Hindlimb muscle (tissue), 1 donor: Measurements from ENCODE around the gene PPIL1. TPM values are rescaled to one million over a fixed set of nuclear protein-coding genes. Genes with fewer than 3 reads are reported as not detected.
"Not testable (repeated sequence)": the region's sequence is repeated elsewhere in the genome, so short reads cannot be mapped to it uniquely, and the experiment has no call there.

Source experiments
- DNase-seq: peaks from one replicate; pipeline ENCODE4 v3.0.0-alpha.2; 2013
- polyA plus RNA-seq: library from polyadenylated mRNA; unstranded; fragments of 120-200 nt; gene quantifications from one replicate; pipeline ENCODE4 v1.2.1, GENCODE V29; 2013; ENCODE audit not compliant: insufficient read length

Gene PPIL1
- polyA plus RNA-seq, 1 donor, result 28.8 TPM

DNA sequence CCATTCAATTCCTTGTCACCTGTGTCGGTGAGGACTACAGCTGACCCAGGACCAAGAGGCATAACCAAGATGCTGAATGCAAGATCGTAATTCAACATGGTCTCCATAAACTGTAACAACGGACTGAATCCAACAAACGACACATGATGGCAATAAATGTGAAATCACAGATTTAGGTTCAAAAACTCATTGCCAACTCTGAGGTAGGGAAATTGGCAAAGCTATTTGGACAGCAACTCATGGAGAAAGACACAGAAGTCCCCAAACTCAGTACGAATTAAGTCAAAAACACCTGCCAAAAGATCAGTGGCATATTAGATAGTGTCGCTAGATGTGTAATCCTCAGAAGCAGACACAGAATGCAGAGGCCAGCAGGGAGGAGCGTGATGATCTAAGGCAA is 60.4 kb downstream of the PPIL1 start:
- no peak for DNase-seq

DNA sequence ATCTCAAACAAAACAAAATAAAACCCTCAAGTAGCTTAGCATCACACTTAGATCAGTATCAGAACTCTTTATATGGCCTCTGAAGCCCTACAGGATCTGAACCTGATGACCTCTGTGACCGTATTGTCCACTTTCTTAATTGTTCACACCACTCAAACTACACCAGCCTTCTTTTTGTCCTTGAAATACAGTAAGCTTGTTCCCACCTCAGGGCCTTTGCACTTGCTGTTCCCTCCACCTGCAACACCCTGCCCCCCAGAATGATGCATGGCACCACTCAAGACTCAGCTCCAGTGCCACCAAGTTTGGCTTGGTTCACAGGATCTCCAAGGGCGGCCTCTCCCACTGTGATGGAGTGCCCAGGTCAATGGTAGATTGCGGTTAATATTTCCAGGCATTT is 61.1 kb downstream of the PPIL1 start:
- DNase-seq, result no peak

DNA sequence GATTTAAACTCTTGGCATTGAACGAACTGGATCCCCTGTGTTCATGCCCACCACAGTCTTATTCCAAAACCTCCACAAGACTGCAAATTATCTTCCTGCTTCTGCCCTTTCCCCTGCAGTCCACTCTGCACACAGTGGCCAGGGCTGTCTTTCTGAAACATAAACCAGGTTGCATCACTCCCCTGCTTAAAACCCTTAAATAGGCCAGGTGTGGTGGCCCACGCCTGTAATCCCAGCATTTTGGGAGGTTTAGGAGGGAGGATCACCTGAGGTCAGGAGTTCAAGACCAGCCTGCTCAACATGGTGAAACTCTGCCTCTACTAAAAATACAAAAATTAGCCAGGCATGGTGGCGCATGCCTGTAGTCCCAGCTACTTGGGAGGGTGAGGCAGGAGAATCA is 61.6 kb downstream of the PPIL1 start:
- DNase-seq, result not testable (repeated sequence)

- DNase-seq, result no peak
Observed at GRCh38 chr6:36809941-36810803, 64.4 kb downstream of the PPIL1 start.

- DNase-seq, result no peak
Observed at GRCh38 chr6:36809156-36809555, 65.4 kb downstream of the PPIL1 start.

DNA sequence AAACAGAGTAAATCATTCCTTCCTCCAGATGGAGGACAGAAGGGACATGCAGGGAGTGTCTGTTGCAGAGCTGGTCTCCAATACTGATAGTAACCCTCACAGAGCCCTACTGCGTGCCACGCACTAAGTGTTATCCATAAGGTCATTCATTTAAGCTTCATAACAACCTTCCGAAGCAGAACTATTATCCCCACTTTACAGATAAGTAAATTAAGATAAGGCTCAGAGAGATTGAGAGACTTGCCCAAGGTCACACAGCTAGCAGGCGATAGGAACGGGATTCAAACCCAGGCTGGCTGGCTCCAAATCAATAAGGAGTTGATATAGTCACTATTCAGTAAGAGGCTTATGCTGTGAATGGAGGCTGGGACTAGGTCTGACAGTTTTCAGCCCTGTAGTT is 66.0 kb downstream of the PPIL1 start:
- no peak for DNase-seq

- DNase-seq, result no peak
Observed at GRCh38 chr6:36807750-36808149, 66.9 kb downstream of the PPIL1 start.

GRCh38 chr6:36807143-36807542 is 67.5 kb downstream of the PPIL1 start:
- DNase-seq, result no peak

DNA sequence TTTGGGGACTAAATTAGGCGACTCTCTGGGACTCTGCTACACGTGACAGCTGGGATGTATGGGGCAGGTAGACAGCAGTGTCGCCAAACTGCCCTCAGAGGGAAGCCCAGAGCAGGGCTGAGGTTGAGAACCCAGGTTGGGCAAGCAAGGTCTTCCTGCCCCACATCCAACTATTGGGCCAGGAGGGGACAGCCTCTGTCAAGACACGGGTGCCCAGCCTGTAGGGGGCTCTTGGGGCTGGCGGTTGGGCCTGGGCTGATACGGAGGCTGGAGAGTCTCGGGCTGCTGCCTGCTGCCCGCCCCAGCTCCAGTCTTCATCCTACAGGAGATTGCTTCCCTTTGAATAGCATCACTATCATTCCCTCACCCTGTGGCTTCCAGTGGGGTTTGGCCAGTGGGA is 68.7 kb downstream of the PPIL1 start:
- no peak for DNase-seq

- no peak for DNase-seq
Observed at GRCh38 chr6:36805096-36805797, 69.4 kb downstream of the PPIL1 start.

Other genes with a start within 250 kb of the PPIL1 start
- gene CDKN1A, start 196.1 kb downstream of the PPIL1 start, polyA plus RNA-seq, result 233 TPM
- 0.12 TPM for gene RAB44, start 177.0 kb downstream of the PPIL1 start, polyA plus RNA-seq
- gene CPNE5, start 35.4 kb downstream of the PPIL1 start, polyA plus RNA-seq, result 16.9 TPM
- 30.9 TPM for gene C6orf89, start 11.1 kb upstream of the PPIL1 start, polyA plus RNA-seq
- 17.2 TPM for gene PI16, start 79.9 kb upstream of the PPIL1 start, polyA plus RNA-seq
- gene MTCH1, start 111.4 kb upstream of the PPIL1 start, polyA plus RNA-seq, result 107 TPM
- 5.7 TPM for gene FGD2, start 130.9 kb upstream of the PPIL1 start, polyA plus RNA-seq